HG03558 (cell line): ENCODE measurements around the gene CBARP.

ENCODE experiments used
- ATAC-seq: cut with Tn5 transposase; IDR thresholded peaks from one replicate; pipeline ENCODE4 v1.9.1; 2021; ENCODE audit warnings: moderate number of reproducible peaks; ENCODE audit not compliant: unreplicated experiment; ENCODE audit errors: extremely low read depth

CBARP gene

DNA sequence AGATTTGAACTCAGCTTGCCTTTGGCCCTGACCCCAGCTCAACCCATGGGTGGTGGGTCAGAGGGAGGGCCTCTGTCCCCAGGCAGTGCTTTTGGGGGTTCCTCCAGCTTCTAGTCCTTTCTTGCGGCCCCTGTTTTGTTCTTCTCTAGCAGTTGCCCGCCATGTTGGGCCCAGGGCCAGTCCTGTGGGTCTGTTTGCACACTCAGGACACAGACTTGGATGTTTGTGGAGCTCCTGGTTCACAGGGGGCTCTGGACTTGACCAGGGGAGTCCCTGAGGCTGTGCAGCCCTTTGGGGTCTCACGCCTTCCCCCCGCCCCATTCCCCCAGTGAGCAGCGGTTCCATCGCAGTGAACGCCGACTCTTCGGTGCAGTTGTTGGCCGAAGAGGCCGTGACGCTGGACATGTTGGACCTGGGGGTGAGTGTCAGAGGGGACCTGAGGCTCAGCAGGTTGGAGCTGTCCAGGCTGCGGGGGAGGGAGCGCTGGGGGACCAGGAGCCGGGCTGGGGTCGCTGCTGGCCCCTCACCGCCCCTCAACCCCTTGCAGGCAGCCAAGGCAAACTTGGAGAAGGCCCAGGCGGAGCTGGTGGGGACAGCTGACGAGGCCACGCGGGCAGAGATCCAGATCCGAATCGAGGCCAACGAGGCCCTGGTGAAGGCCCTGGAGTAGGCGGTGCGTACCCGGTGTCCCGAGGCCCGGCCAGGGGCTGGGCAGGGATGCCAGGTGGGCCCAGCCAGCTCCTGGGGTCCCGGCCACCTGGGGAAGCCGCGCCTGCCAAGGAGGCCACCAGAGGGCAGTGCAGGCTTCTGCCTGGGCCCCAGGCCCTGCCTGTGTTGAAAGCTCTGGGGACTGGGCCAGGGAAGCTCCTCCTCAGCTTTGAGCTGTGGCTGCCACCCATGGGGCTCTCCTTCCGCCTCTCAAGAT is 6.2 kb upstream of the CBARP start:
- ATAC-seq = no peak

- peak; percentile 38 for ATAC-seq
Observed at GRCh38 chr19:1241417-1242095, 3.8 kb upstream of the CBARP start, which contains the start of gene ATP5F1D. TSS of gene ATP5F1D (plus strand) at chr19:1241751. CDS start at chr19:1241851, 100 bp downstream.

- no peak for ATAC-seq
Observed at GRCh38 chr19:1240925-1241324, 3.1 kb upstream of the CBARP start.

- ATAC-seq = no peak
Observed at GRCh38 chr19:1239796-1240737, 2.3 kb upstream of the CBARP start.

GRCh38 chr19:1239420-1239795 is 1.6 kb upstream of the CBARP start:
- ATAC-seq = no peak

DNA sequence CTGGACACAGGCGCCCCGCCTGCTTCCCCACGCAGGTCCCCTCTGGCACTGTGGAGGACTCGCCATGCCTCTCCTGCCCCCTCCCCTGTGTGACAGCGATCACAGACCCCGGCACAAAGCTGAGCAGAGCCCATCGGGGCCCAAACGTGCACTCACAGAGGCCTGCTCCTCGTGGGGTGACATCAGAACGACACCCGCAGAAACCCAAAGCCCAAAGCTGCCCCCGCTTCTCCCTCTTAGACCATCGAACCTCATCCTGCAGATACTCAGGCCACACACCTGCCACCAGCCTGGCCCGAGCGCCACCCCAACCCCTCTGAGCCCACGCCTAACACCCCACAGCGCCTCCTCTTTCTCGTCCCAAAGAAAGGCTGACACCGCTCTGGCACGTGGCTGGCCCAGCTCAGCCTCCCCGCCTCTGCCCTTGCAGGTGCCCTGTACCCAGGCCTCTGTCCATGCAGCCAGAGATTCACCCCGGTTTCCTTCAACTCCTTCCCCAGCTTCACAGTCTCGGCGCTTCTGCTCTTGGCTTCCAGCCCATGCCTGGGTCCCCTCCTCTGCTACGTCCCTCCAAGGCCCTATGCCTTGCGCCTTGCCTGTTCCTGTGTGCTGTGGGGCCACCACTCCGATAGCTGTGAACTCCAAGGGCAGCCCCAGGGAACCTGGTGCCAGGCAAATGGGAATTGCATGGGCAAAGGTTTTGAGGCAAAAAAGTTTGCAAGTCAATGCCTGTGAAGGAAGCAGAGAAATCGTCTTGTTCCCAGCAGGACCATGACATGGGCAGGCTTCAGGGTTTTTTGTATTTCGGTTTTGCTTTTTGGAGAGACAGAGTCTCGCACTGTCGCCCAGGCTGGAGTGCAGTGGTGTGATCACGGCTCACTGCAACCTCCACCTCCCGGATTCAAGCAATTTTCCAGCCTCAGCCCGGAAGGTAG is 831 bp upstream of the CBARP start:
- ATAC-seq = no peak

DNA sequence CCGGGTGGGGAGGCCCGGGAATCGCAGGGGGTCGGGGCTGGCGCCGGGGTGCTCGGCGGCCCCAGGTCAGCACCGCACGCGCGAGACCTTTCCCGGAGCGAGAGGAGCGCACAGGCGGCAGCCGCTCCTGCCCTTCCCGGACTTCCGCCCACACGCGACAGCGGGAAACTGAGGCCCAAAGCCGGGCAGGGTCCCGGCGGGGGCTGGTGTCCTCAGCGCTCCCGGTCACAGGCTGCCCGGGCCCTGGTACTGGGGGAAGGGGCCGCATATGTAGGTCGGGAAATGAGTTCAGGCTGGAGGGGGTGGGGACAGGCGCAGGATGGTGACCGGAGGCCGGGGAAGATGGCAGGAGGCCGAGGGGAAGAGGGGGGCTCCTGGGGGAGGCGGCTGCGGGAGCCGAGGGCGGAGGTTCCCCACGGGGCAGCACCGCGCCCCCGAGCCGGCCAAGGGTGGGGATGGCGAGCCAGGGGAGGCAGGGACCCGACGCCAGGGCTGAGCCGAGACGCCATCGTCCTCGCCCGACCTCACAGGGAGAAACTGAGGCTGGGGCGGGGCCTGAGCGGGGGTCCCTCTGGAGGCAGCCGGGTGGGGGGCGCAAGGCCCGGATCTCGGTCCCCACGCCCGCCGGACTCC is 662 bp downstream of the CBARP start:
- ATAC-seq = no peak

GRCh38 chr19:1236576-1236975 is 1.2 kb downstream of the CBARP start:
- no peak for ATAC-seq

- no peak for ATAC-seq
Observed at GRCh38 chr19:1235625-1236538, 1.9 kb downstream of the CBARP start.

DNA sequence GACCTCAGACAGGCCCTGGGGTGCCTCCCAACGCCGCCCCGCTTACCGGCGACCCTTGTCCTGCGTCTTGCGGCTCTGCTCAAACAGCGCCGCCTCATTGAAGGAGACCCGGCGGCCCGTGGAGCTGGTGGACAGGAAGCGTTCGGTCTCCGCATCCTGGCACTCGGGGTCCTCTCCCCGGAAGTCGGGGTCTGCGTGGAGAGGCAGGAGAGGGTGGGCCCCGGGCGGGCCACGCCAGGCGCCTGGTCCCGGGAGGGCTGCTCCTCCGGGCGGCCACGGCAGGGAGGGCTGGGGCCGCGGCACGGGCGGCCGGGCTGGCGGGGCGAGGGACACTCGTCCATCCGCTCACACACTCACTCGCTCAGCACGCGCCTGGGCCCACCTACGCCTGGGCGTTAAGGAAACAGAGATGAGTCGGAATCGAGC is 2.8 kb downstream of the CBARP start:
- ATAC-seq = no peak

- no peak for ATAC-seq
Observed at GRCh38 chr19:1234051-1234954, 3.5 kb downstream of the CBARP start.

GRCh38 chr19:1233115-1233667 is 4.6 kb downstream of the CBARP start:
- no peak for ATAC-seq

DNA sequence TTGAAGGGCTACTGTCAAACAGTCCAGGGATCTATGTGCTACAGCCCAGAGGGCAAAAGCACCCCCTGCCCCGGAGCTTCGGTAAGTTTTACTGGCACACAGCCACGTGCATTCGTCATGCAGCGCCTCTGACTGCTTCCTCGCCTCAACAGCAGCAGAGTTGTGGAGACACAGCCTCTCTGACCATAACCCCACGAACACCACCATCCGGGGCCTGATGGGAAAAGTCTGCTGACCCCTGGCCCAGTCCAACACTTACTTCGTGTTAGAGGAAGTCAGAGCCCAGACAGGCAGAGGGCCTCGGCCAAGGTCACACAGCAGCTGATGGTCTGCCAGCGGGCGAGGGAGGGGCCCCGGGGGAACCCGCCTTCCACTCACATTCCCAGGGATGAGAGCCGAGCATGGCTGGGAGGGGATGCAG is 5.1 kb downstream of the CBARP start:
- ATAC-seq = no peak

DNA sequence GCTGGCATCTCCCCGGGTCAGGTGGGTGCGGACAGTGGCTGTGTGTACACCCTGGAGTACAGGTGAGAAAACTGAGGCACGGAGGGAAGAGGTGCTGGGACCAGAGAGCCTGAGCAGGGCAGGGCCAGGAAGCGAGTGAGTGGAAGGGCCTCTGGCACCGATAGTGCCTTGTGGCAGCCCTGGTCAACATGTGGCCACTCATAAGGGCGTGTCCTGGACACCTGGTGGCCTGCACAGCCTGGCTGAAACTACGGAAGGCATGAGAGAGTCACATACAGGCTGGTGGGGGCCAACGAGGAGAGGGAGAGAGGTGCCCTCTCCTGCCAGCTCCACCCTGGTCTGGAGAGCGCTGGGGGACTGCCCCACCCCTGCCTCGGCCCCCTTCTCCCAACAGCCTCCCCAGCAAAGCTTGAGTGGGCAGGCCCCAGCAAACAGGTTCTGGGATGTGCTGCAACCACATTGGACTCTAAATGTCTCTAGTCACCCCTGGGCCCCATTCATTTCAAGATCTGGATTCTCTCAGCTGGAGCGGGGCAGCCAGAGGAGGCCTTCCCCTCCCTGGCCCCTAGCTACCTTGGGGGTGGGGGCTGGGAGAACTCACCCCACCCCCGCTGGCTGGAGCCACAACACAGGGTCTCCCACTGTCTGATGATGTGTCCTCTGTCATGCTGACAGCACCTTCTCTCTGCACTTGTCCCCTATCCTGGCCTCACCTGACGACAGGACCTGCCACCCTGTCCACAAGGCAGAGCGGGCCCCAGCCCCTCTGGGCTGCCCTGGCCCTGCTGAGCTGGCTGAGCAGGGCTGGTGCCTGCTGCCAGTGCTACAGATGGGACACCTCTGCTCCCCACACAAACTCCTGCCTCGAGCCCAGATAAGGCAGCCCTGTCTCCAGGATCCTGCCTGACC is 5.8 kb downstream of the CBARP start:
- no peak for ATAC-seq

DNA sequence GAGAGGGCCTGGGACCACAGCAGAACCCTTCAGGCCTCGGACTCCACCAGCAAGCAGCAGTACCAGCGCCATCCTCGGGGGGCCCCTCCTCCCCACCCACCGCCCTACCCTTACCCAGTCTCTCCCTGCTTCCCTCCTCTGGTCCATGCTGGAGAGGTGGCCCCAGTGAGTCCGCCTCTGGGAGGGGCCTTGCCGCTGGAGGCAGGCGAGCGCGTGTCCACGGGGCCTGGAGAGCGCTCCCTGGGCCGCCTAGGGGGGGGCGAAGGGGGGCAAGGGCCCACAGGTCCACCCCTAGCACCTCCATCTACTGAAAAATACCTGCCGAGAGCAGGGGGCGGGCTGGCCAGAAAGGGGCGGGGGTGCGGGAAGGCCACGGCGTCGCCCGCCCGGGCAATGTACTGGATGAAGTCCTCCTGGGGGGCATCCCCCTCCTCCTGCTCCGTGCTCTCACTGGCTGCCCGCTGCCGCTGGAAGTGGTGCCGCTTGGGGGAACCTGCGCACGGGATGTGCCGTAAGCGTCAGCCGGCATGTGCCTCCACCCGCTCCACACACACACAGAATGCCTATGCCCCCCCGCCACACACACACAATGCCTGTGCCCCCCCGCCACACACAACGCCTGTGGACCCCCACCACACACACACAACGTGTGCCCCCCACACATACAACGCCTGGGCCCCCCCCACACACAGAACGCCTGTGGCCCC is 6.9 kb downstream of the CBARP start:
- ATAC-seq = no peak
